ENCODE results near the gene AQP2.

DNA sequence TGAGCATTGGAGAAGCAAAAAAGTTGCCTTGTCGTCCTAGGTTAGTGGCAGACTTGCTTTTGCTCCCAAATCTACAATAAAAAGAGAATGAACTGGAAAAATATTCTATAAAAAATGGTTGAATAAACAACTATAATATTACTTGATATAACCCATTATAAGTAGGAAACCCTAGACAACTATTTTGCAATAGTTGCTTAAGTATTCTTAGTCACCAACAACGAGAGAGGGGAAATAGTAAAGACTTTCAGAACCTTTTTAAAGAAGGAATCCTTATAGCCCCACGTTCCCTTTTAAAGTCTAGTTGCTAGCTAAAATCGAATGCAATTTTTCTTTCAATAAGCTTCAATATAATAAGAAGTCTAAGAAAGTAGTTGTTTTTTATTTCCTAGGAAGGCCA lies 39.7 kb downstream of the AQP2 start:
- TF ChIP-seq, protein P1, sequence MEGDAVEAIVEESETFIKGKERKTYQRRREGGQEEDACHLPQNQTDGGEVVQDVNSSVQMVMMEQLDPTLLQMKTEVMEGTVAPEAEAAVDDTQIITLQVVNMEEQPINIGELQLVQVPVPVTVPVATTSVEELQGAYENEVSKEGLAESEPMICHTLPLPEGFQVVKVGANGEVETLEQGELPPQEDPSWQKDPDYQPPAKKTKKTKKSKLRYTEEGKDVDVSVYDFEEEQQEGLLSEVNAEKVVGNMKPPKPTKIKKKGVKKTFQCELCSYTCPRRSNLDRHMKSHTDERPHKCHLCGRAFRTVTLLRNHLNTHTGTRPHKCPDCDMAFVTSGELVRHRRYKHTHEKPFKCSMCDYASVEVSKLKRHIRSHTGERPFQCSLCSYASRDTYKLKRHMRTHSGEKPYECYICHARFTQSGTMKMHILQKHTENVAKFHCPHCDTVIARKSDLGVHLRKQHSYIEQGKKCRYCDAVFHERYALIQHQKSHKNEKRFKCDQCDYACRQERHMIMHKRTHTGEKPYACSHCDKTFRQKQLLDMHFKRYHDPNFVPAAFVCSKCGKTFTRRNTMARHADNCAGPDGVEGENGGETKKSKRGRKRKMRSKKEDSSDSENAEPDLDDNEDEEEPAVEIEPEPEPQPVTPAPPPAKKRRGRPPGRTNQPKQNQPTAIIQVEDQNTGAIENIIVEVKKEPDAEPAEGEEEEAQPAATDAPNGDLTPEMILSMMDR (conservative IDR thresholded peaks at IDR 0.05; ENCODE audit: low read length) = no peak
- no peak for TF ChIP-seq EZH2phosphoT487 (IDR thresholded peaks at IDR 0.05; ENCODE audit: borderline replicate concordance)
